ENCODE measurements around the gene PTPRF.

PTPRF gene

GRCh38 chr1:43584204-43584603 is 53.5 kb downstream of the PTPRF start:
- no peak for DNase-seq (ENCODE audit: low read depth)
- H3K4me3 ChIP-seq (ENCODE audit: low read depth, low read length), result no peak overlapping the region
- no peak for TF ChIP-seq CTCF (IDR thresholded peaks at IDR 0.05; ENCODE audit: control insufficient read depth, extremely low read depth, insufficient read depth)

DNA sequence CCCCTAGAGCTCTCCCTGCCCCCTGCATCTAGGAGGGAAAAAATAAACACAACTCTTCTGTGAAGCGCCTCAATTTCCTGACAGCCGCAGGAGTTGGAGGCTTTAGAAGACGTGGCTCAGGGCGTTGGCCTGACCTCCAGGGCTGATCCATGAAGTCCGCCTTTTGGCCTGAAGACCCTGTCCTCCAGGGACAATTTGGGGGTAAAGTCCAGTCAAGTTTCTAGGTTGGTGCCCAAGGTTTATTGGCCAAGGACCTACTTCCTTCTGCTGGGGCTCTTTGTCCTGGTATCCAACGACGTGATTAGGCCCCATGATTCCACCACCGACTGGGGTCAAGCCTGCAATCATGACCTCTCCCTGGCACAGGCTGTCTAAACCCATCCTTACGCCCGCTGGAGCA is 54.9 kb downstream of the PTPRF start:
- no peak for TF ChIP-seq CTCF (IDR thresholded peaks at IDR 0.05; ENCODE audit: control insufficient read depth, extremely low read depth, insufficient read depth)
- H3K4me3 ChIP-seq (ENCODE audit: low read depth, low read length), result no peak overlapping the region
- no peak for DNase-seq (ENCODE audit: low read depth)

DNA sequence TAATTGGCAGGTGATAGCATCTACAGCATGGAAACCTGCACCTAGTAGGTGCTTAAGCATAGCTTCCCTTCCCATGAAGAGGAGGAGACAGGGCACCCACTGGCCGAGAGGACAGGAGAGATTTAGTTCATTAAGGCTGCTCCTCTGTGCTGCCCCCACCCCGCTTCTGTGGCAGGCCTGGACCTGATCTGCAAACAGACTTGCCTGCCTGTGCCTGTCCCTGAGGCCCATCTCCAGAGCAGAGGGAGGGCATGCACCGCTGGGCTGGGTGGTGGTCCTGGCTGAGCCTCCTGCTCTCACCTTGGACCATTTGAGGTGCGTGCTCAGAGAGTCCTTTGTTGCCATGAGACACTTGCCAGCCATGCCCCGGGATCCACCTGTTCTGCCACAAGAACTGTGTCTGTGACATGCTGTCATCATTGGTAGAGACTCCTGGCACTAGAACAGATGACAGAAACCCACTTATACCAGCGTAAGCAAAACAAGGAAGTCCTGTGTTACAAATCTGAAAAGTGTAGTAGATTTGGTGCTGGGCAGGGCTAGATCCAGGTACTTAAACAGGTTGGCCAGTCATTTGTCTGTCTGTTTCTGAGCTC is 55.6 kb downstream of the PTPRF start:
- no peak overlapping the region for H3K4me3 ChIP-seq (ENCODE audit: low read depth, low read length)
- no peak for DNase-seq (ENCODE audit: low read depth)
- TF ChIP-seq CTCF (IDR thresholded peaks at IDR 0.05; ENCODE audit: control insufficient read depth, extremely low read depth, insufficient read depth), result no peak

- DNase-seq (ENCODE audit: low read depth), result no peak
- TF ChIP-seq CTCF (IDR thresholded peaks at IDR 0.05; ENCODE audit: control insufficient read depth, extremely low read depth, insufficient read depth), result no peak
- no peak overlapping the region for H3K4me3 ChIP-seq (ENCODE audit: low read depth, low read length)
Measured at GRCh38 chr1:43587001-43587400, 56.3 kb downstream of the PTPRF start.

GRCh38 chr1:43587594-43587993 is 56.9 kb downstream of the PTPRF start:
- no peak overlapping the region for H3K4me3 ChIP-seq (ENCODE audit: low read depth, low read length)
- DNase-seq (ENCODE audit: low read depth), result no peak
- no peak for TF ChIP-seq CTCF (IDR thresholded peaks at IDR 0.05; ENCODE audit: control insufficient read depth, extremely low read depth, insufficient read depth)

GRCh38 chr1:43588592-43588991 is 57.9 kb downstream of the PTPRF start:
- no peak for TF ChIP-seq CTCF (IDR thresholded peaks at IDR 0.05; ENCODE audit: control insufficient read depth, extremely low read depth, insufficient read depth)
- H3K4me3 ChIP-seq (ENCODE audit: low read depth, low read length), result no peak overlapping the region
- DNase-seq (ENCODE audit: low read depth), result no peak

GRCh38 chr1:43590388-43590925 is 59.8 kb downstream of the PTPRF start:
- DNase-seq (ENCODE audit: low read depth), result no peak
- H3K4me3 ChIP-seq (ENCODE audit: low read depth, low read length), result no peak overlapping the region
- 0 out of 2 replicates have a peak, but pooled peaks have one; percentile 15 for TF ChIP-seq CTCF (IDR thresholded peaks at IDR 0.05; ENCODE audit: control insufficient read depth, extremely low read depth, insufficient read depth)
